ENCODE data around the gene MGARP.

- TF ChIP-seq CTCF (IDR thresholded peaks at IDR 0.05; ENCODE audit: low read depth, low read length), result no peak
- TF ChIP-seq MAX (IDR thresholded peaks at IDR 0.05; ENCODE audit: low read depth, low read length), result no peak
Measured at GRCh38 chr4:139234253-139234652, 45.8 kb downstream of the MGARP start.
